T-helper 1 cell treated with Interleukin-12 subunit alpha and Interleukin-12 subunit beta and Interleukin-4 antibody, amounts not matched to agents 30 μg/mL and 1 μg/mL, for 36 hours (primary cell): ENCODE measurements around the gene MYO15A.
A peak's percentile ranks its signal among the peaks of the same experiment; 100 is the strongest.

Source experiments
- H3K27ac Mint-ChIP-seq: one replicate; pipeline ENCODE4 v1.8.0; 2021; ENCODE audit warnings: mild to moderate bottlenecking, mixed read lengths
- H3K27me3 Mint-ChIP-seq: one replicate; pipeline ENCODE4 v1.8.0; 2021; ENCODE audit warnings: low read depth, mixed read lengths
- H3K36me3 Mint-ChIP-seq: one replicate; pipeline ENCODE4 v1.8.0; 2021; ENCODE audit warnings: low read depth, mixed read lengths
- H3K4me1 Mint-ChIP-seq: one replicate; pipeline ENCODE4 v1.8.0; 2021; ENCODE audit warnings: low read depth, mixed read lengths
- H3K4me3 Mint-ChIP-seq: one replicate; pipeline ENCODE4 v1.8.0; 2021; ENCODE audit warnings: mild to moderate bottlenecking, moderate library complexity, mixed read lengths
- H3K9me3 Mint-ChIP-seq: one replicate; pipeline ENCODE4 v1.8.0; 2021; ENCODE audit warnings: mixed read lengths

MYO15A gene

GRCh38 chr17:18138065-18138749, 29.7 kb downstream of the MYO15A start:
- H3K9me3 Mint-ChIP-seq, result no peaks in the 10 kb centered on the region

GRCh38 chr17:18139092-18139491, 30.5 kb downstream of the MYO15A start:
- H3K4me3 Mint-ChIP-seq, result no peak overlapping the region
- no peaks in the 10 kb centered on the region for H3K36me3 Mint-ChIP-seq
- no peaks in the 10 kb centered on the region for H3K9me3 Mint-ChIP-seq
- H3K27me3 Mint-ChIP-seq, result no peaks in the 10 kb centered on the region
- H3K27ac Mint-ChIP-seq, result no peak overlapping the region
- no peaks in the 10 kb centered on the region for H3K4me1 Mint-ChIP-seq

More at GRCh38 chr17:18138065-18138749, 29.7 kb downstream of the MYO15A start:
- Mint-ChIP-seq H3K36me3 (no peaks in the 10 kb centered on the region), H3K4me3 (no peak overlapping the region), H3K27ac (peak overlapping the region; percentile 63), H3K4me1 (no peaks in the 10 kb centered on the region), H3K27me3 (no peaks in the 10 kb centered on the region)

GRCh38 chr17:18139498-18139897, 30.9 kb downstream of the MYO15A start:
- no peaks in the 10 kb centered on the region for H3K36me3 Mint-ChIP-seq
- H3K4me1 Mint-ChIP-seq, result no peaks in the 10 kb centered on the region
- no peaks in the 10 kb centered on the region for H3K9me3 Mint-ChIP-seq
- no peak overlapping the region for H3K4me3 Mint-ChIP-seq
- no peaks in the 10 kb centered on the region for H3K27me3 Mint-ChIP-seq
- no peak overlapping the region for H3K27ac Mint-ChIP-seq

GRCh38 chr17:18139949-18140348, 31.4 kb downstream of the MYO15A start:
- no peaks in the 10 kb centered on the region for H3K27me3 Mint-ChIP-seq
- no peak overlapping the region for H3K27ac Mint-ChIP-seq
- H3K4me3 Mint-ChIP-seq, result no peak overlapping the region
- H3K4me1 Mint-ChIP-seq, result no peaks in the 10 kb centered on the region
- H3K36me3 Mint-ChIP-seq, result no peaks in the 10 kb centered on the region
- no peaks in the 10 kb centered on the region for H3K9me3 Mint-ChIP-seq

- Mint-ChIP-seq H3K9me3 (no peaks in the 10 kb centered on the region), H3K4me1 (no peaks in the 10 kb centered on the region), H3K27me3 (no peaks in the 10 kb centered on the region), H3K36me3 (no peaks in the 10 kb centered on the region), H3K4me3 (no peak overlapping the region), H3K27ac (no peak overlapping the region)
These were observed 32.1 kb downstream of the MYO15A start for GRCh38 chr17:18140648-18141047.

GRCh38 chr17:18141210-18141803, 32.8 kb downstream of the MYO15A start:
- Mint-ChIP-seq H3K27me3 (no peaks in the 10 kb centered on the region), H3K36me3 (no peaks in the 10 kb centered on the region)

GRCh38 chr17:18142417-18142816, 33.9 kb downstream of the MYO15A start:
- Mint-ChIP-seq H3K4me3 (no peak overlapping the region), H3K36me3 (no peaks in the 10 kb centered on the region), H3K27ac (no peak overlapping the region), H3K4me1 (no peaks in the 10 kb centered on the region), H3K27me3 (no peaks in the 10 kb centered on the region), H3K9me3 (no peaks in the 10 kb centered on the region)

More at GRCh38 chr17:18141210-18141803, 32.8 kb downstream of the MYO15A start:
- Mint-ChIP-seq H3K9me3 (no peaks in the 10 kb centered on the region), H3K27ac (no peak overlapping the region), H3K4me3 (no peak overlapping the region), H3K4me1 (no peaks in the 10 kb centered on the region)

- H3K36me3 Mint-ChIP-seq, result no peaks in the 10 kb centered on the region
- H3K9me3 Mint-ChIP-seq, result no peaks in the 10 kb centered on the region
- H3K27me3 Mint-ChIP-seq, result no peaks in the 10 kb centered on the region
- H3K27ac Mint-ChIP-seq, result no peak overlapping the region
- H3K4me1 Mint-ChIP-seq, result no peaks in the 10 kb centered on the region
- no peak overlapping the region for H3K4me3 Mint-ChIP-seq
These were observed 34.7 kb downstream of the MYO15A start for GRCh38 chr17:18143044-18143936.

- H3K9me3 Mint-ChIP-seq, result no peaks in the 10 kb centered on the region
- H3K36me3 Mint-ChIP-seq, result no peaks in the 10 kb centered on the region
- no peaks in the 10 kb centered on the region for H3K27me3 Mint-ChIP-seq
- no peak overlapping the region for H3K4me3 Mint-ChIP-seq
- no peaks in the 10 kb centered on the region for H3K4me1 Mint-ChIP-seq
- no peak overlapping the region for H3K27ac Mint-ChIP-seq
These were observed 35.7 kb downstream of the MYO15A start for GRCh38 chr17:18144261-18144660.

- Mint-ChIP-seq H3K27ac (no peak overlapping the region), H3K4me1 (no peaks in the 10 kb centered on the region), H3K27me3 (no peaks in the 10 kb centered on the region), H3K36me3 (no peaks in the 10 kb centered on the region), H3K9me3 (no peaks in the 10 kb centered on the region), H3K4me3 (no peak overlapping the region)
These were observed 36.3 kb downstream of the MYO15A start for GRCh38 chr17:18144855-18145254.

- Mint-ChIP-seq H3K4me1 (no peaks in the 10 kb centered on the region), H3K27ac (no peak overlapping the region), H3K36me3 (no peaks in the 10 kb centered on the region), H3K9me3 (no peaks in the 10 kb centered on the region), H3K4me3 (no peak overlapping the region), H3K27me3 (no peaks in the 10 kb centered on the region)
These were observed 37.3 kb downstream of the MYO15A start for GRCh38 chr17:18145811-18146210.

GRCh38 chr17:18146259-18146658, 37.7 kb downstream of the MYO15A start:
- Mint-ChIP-seq H3K9me3 (no peaks in the 10 kb centered on the region), H3K36me3 (no peaks in the 10 kb centered on the region), H3K4me1 (no peaks in the 10 kb centered on the region), H3K27me3 (no peaks in the 10 kb centered on the region), H3K27ac (no peak overlapping the region), H3K4me3 (no peak overlapping the region)

GRCh38 chr17:18146980-18147379, 38.4 kb downstream of the MYO15A start:
- H3K27ac Mint-ChIP-seq, result no peak overlapping the region
- no peak overlapping the region for H3K4me3 Mint-ChIP-seq
- H3K36me3 Mint-ChIP-seq, result no peaks in the 10 kb centered on the region
- no peaks in the 10 kb centered on the region for H3K27me3 Mint-ChIP-seq
- H3K9me3 Mint-ChIP-seq, result no peaks in the 10 kb centered on the region
- H3K4me1 Mint-ChIP-seq, result no peaks in the 10 kb centered on the region

GRCh38 chr17:18148586-18148985, 40.0 kb downstream of the MYO15A start:
- H3K4me3 Mint-ChIP-seq, result no peak overlapping the region
- no peaks in the 10 kb centered on the region for H3K4me1 Mint-ChIP-seq
- no peaks in the 10 kb centered on the region for H3K9me3 Mint-ChIP-seq
- H3K36me3 Mint-ChIP-seq, result no peaks in the 10 kb centered on the region
- no peaks in the 10 kb centered on the region for H3K27me3 Mint-ChIP-seq
- no peak overlapping the region for H3K27ac Mint-ChIP-seq

- no peak overlapping the region for H3K27ac Mint-ChIP-seq
These were observed 42.7 kb downstream of the MYO15A start for GRCh38 chr17:18151290-18151689.

More at GRCh38 chr17:18151290-18151689, 42.7 kb downstream of the MYO15A start:
- no peaks in the 10 kb centered on the region for H3K4me1 Mint-ChIP-seq
- H3K9me3 Mint-ChIP-seq, result no peaks in the 10 kb centered on the region
- no peaks in the 10 kb centered on the region for H3K36me3 Mint-ChIP-seq
- no peak overlapping the region for H3K4me3 Mint-ChIP-seq
- H3K27me3 Mint-ChIP-seq, result no peaks in the 10 kb centered on the region
